ENCODE data around the gene SUSD1.

Gene SUSD1

DNA sequence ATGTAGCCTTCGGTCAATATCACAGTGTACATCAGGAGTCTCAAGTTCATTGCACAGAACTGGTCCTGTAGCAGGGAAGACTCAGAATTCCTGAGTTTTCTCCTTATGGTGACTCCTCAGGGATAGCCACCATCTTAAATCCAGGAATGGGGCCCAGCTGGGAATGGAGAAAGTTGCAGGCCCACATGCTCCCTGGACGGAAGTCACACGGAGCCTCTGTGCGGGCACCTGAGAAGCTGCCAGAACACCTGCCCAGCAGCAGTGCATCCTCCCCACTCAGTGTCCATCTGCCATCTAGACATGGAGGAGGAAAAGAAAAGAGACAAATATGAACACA lies 133.9 kb downstream of the SUSD1 start:
- DNase-seq (ENCODE audit: low read depth): no peak

DNA sequence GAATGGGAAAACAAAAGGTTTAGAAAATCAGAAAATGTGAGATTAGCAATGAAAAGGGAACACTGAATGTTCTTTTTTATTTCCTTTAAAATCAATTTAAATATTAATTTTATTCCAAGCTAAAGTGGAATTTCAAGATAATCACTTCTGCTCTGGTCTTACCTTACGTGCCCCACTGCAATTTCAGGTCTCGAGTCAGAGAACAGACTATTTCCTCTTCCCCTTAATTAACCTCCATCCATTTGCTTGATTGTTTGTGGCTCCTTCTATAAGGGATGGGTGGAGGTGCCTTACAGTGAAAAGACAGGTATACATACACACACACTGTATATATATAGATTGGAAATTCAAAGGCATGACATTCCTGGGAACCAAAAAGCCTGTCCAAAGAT lies 137.1 kb downstream of the SUSD1 start:
- no peak for DNase-seq (ENCODE audit: low read depth)

DNA sequence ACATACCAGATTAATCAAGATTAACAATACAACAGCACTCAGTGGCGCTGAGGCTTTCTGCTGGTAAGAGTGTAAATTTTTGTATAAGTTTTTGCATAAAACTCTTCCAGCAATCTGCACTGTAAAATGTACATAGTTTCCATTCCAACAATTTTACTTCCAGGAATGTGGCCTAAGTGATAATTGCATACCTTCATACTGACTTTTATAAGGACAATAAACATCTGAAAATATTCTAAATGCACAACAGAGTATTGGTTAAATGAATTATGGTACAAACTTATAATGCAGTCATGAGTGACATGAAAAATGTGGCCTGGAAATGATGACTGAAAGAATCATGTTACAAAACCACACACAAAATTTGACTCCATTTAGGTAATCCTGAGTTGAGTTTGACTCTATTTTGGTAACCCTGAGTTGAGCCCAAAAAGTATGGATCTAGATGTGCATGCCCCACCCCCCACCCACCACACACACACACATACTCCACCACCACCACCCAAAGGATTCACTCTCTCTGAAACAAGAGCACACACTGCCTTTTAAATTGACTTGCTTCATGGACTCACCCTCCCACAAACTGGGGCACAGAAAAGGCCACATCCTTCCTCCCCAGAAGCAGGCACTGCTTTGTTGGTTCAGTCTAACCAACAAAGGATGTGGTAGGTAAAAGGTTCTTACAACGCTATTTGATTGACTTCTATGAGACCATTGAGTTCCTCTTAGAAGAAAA lies 137.6 kb downstream of the SUSD1 start:
- peak; percentile 72 for DNase-seq (ENCODE audit: low read depth)

DNA sequence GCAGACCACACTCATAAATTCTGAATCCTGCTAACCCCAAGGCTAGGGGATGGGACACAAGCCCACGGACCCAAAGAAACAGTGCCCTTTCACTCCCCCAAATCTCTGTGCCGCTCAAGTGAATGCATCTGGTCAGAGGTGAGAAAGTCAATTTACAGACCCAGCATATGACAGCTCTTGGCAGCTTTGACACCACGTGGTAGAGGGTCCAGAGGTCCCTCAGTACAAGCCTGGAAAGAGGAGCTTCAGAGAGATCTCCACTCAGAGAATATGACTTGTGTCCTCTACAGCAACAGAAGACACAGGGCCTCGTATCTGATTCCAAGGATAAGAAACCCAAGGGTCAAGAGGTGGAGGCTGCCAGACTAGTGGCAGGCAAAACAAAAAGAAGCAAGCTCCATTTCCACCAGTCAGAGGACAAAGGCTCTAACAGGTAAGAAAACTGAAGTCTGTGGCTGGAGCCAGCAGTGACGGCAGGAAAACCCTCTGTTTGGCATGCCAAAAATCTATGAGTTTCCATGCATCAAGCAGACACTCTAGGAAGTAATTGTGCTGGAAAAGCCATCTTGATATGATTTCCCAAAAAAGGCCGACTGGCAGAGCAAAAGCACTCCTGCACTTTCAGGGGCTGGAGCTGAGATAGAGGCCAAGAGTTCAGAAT lies 139.8 kb downstream of the SUSD1 start:
- DNase-seq (ENCODE audit: low read depth): no peak

DNA sequence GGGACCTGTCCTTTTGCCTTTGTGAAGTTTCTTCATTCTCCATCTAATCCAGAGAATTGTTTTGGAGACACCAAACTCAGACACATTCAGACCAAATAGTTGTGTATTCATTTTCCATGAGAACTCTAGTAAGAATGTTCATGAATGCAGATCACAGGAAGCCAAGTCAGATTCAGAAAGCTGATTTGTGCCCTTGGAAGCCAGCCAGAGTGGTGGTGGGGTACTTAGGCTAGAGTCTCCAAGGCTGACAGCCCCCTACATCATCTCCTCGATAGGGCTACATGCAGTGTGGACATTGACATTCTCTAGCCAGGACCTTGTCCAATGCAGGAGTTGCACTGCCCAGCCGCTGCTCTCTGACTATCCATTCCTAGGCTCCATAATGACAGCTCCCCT lies 140.9 kb downstream of the SUSD1 start:
- no peak for DNase-seq (ENCODE audit: low read depth)

DNA sequence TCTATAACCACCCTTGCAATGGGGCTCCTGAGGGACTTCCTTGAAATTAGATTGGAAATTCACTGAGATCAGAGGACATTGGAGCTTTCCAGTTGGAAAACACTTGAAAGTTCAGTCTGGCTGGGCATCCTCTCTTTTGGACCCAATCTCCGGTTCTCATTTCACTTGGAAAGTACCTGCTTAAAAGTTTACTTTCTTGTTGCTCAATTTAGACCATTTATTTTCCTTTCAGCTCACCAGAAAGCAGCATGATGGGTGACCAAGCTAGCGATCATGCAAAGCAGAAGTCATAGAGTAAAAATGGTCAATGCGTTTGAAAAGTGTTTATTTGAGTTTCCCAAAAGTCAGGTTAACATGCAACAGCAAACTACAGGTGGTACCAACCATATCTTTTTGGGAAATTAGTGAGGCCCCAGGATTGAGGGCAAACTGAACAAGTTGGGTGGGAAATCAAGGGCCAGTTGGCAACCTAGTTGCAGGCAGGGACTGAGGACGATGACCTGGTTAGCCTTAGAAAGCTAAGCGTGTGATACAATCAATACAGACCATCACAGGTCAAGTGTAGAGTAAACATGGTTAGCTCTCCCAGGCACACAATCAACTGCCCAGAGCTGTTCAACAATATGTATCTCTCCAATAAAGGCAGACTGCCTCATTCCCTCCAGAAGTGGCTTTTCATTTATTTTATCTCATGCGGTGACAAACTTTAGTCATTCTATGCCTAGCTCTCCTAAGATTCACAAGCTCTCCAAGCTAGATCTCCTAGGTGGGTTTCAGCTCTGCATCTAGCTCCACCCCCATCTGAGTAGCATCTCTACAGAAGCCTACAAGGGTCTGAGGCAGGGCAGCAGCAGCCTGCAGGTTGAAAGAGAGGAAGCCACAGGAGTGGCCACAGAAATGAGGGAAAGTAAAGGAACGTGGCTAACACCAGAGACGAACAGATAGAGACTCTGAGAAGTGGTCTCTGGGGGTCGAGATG lies 141.6 kb downstream of the SUSD1 start:
- no peak for DNase-seq (ENCODE audit: low read depth)

DNA sequence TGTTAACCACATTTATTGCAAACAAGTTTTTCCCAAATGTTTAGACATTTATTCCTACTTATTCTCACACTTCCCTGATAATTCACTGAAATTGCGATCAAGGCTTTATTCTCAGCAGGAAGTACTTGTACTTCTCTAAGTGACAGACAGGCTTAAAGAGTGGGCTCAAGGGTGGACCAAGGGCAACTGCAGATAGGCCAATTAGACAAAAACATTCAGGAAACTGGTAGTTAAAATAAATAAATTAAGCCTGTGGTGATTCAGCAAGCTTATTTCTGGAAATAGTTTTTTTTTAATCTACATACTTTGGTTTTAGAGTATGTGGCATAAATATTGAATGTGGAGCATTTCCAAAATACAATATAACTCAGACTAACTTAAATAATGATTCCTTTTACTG lies 142.4 kb downstream of the SUSD1 start:
- DNase-seq (ENCODE audit: low read depth): no peak

DNA sequence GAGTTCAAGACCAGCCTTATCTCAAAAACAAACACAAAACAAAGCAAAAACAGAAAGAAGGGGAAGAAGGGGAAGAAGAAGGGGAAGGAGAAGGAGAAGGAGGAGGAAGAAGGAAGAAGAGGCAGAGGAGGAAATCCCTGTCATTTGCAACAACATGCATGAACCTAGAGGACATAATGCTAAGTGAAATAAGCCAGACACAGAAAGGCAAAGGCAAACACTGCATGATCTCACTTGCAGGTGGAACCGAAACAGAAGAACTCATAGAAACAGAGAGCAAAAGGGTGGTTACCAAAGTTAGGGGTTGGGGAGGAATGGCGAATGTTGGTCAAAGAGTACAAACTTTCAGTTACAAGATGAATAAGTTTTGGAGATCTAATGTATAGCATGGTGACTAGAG lies 143.1 kb downstream of the SUSD1 start:
- DNase-seq (ENCODE audit: low read depth): no peak

DNA sequence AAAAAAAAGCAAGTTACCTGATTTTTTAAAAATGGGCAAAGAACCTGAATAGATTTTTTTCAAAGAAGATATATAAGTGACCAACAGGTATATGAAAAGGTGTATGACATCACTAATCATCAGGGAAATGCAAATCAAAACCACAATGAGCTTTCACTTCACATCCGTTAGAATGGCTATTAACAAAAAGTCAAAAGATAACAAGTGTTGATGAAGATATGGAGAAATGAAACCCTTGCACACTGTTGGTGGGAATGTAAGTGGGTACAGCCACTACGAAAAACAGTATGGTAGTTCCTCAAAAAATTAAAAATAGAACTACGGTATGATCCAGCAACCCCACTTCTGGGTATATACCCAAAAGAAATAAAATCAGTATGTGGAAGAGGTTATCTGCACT lies 143.7 kb downstream of the SUSD1 start:
- no peak for DNase-seq (ENCODE audit: low read depth)

DNA sequence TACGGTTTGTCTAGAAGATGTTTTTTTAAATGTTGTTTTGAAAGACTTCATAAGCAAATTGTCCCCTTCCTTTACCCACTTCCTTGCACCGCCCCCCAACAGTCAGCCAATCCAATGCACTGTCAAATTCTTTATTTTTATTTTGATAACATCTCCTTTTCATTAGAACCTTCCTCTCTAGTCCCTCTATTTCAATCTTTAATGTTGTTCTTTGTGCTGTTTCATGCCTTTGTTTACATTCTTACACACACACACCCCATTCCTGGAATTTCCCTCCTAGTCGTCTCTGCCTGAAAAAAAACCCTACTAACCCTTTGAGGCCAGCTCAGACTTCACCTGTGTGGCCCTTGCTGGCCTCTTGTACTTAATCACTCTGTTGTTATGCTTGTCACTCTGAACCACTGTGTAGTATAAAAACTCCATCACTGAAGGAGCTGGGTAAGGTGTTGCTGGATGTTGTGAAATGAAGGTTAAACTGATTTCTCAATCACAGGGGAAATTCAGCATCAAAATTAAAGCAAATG lies 145.1 kb downstream of the SUSD1 start:
- DNase-seq (ENCODE audit: low read depth): no peak

DNA sequence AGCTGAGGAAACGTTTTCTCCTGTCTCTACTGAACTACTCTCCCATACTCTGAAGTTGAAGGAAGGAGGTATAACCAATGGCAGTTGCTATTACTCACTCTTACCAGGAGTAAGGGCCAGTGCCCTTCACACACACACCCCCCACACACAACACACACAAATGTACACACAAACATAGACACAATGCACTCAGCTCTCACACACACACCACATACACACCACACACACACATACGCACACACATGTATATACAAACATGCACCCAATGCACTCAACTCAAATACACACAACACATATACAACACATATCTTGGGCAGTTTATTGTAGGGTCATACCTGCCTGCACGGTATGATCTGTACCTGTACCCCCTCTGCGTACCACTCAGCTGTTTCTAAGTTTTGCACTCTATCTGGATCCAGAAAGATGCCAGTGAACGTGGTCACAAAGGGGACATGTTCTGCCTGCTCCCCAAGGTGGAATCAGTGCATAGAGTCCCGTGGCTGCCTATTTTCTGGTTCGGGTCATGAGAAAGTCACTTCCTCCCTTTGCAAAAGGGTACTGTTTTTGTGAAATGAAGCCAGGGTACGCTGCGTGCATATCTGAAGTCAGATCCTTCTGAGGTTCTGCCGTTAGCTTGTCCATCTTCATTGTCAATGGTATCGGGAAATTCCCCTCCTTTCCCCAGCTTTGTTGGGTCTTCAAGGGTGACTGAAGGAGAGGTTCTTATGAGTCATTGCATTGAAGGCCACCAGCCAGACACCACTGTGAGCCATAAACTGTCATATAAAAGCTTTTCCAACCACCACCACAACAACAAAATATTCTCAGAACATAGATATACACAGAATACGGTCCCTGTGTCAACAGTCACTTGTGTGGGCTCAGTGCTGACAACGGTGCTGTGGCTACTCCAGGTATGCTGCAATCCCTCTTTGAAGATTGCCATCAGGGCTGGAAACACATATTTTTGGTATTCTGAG lies 146.6 kb downstream of the SUSD1 start:
- no peak for DNase-seq (ENCODE audit: low read depth)

DNA sequence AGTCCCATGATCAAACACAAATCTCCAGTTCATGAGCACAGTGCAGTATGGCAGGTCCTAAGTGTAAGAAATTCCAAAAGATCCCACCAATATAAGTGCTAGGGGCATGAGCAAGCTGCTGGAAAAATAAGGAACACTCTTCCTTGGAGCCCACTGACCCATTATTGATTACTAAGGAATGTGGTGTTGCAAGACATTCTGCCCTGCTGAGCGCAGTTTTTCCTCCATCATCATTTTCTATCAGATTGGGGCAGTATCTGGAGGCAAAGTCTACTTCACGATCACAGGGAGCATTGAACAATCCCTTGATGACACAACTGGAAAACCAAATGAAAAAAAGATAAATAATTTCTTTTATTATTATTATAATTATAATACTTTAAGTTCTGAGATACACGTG lies 149.2 kb downstream of the SUSD1 start:
- no peak for DNase-seq (ENCODE audit: low read depth)

DNA sequence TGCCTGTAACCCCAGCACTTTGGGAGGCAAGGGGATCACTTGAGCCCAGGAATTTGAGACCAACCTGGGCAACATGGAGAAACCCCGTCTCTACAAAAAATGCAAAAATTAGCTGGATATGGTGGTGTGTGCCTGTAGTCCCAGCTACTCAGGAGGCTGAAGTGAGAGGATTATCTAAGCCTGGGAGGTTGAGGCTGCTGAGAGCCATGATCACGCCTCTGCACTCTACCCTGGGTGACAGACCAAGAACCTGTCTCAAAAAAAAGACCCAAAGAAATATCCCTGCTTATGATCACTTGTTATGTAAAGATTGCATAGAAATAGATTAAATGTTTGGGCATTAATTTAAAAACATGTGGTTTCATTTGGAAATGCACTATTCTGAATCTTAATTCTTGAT lies 153.4 kb downstream of the SUSD1 start:
- no peak for DNase-seq (ENCODE audit: low read depth)

DNA sequence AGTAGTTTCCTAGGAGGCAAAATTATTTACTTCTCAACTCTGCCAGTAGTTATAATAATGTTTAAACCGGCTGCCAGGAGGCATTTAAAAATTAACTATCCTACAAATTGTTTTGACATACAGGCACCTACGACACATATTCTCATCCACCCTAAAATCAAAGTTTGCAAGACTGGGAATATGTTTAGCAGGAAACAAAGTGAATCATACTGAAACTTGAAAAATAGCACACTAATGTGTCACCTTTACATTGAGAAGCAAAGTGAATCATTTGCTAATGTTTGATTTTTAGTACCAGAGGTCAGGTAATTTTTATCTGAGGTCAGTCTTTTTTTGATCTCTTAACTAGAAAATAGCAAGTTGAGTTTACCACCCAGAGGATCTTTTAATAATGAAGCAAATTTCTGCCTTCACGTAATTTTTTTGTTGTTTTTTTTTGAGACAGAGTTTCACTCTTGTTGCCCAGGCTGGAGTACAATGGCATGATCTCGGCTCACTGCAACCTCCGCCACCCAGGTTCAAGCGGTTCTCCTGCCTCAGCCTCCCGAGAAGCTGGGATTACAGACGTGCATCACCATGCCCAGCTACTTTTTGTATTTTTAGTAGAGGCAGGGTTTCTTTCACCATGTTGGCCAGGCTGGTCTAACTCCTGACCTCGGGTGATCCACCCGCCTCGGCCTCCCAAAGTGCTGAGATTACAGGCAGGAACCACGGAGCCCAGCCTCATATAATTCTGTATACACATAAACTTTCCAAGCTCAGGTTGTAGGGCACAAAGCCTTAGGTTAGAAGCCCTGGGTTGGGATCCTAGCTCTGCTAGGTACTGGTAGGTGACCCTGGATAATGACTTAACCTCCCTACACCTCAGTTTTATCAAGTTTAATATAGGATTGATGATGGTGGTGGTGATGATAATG lies 154.2 kb downstream of the SUSD1 start:
- DNase-seq (ENCODE audit: low read depth): peak; percentile 91

DNA sequence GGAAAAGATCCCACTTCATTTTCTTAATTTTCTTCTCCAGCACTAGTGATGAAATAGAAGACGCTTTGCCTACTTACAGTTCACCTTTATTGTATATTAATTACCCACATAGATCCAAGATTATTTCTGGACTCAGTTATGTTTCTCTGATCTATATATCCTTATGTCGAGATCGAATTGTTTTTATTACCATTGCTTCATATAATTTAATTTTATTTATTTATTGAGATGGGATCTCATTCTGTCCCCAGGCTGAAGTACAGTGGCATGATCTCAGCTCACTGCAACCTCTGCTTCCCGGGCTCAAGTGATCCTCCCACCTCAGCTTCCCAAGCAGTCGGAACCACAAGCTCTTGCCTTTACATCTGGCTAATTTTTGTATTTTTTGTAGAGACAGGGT lies 157.2 kb downstream of the SUSD1 start:
- DNase-seq (ENCODE audit: low read depth): no peak

DNA sequence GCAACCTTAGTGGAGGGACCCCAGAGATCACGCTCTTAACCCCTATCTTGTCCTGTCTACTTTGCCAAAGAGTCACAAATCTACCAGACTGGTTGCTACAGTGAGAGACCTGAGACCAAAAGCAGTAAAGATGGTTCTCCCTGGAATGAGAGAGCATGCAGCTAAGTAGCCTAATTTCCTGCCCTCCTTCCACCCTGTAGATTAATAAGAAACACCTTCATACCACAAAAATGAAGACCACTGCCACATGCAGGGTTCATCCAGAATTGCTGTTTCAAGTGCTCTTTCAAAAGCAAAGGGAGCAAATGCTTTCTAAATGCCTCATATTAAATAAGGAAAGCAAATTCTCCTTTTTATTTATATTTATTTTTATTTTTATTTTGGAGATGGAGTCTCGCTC lies 159.4 kb downstream of the SUSD1 start:
- DNase-seq (ENCODE audit: low read depth): no peak

DNA sequence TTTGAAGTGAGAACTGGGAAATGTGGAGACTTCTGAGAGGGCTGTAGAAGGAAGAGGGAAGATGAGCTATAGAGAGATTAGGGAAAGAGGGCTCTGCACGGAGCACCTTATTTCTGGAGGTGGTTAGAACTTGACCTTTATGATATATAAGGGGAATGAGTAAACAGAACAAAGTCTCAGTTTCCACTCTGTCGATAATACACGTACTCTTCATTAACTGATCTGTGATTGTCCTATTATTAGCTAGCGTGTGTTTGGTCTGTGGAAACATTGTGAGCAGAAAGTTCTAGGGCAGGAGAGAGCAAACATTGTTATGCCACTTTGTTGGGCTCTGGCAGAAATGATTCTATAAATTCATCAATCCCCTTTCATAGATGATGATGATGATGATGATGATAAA lies 159.9 kb downstream of the SUSD1 start:
- DNase-seq (ENCODE audit: low read depth): no peak

DNA sequence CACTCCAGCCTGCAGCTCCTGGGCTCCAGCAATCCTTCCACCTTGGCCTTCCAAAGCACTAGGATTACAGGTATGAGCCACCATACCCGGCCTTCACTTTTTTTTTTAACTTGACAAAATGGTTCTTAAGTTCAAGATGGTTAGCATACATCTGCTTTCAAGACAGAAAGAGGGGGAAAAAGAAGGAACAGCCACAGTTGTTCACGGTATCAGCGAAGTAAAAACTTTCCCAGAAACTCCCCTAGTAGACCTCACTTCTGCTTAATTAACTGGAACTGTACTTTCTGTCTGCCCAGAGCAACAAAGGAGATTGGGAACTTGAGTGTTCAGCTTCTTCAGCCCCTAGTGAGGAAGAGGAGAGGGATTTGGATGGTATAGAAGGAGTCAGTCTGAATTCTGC lies 161.8 kb downstream of the SUSD1 start:
- DNase-seq (ENCODE audit: low read depth): no peak

DNA sequence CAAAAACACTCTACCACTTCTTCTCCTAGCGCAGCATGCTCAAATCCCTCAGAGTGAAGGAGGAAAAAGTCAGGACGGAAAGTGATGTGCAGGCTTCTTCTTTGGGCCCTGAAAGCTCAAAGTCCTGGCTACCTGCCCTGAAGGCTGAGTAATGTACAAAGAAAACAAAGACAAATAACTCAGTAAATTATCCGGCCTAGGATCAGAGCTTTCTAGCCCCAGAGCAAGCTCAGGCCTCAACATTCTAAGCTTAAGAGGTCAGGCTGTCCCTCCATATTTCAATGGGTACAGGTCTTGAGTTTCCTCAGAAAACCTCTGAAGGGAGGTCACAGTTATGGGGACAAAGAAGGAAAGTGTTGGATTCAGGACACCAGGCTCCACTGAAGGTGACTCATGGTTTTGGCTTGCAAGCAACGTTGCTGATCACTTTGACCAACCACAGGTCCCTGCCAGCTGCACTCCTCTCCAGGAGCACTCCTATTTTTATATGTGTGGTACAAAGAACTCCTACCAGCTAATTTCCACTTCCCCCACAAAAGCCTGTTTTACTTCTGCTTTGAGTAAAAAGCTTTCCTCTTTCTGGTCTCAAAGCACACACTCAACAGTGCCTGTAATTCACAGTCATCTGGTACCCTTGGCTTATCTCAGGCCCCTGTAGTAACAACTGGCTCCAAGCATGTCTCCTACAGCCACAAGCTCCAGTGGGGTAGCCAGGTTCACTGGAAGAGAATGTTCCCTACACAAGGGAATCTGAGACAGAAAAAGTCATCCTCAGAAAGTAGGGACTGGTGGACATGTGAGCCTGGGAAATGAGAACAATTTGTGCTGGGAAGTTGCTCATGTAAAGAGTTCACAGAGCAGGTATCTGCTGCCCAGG lies 162.8 kb downstream of the SUSD1 start:
- DNase-seq (ENCODE audit: low read depth): peak; percentile 98
